ENCODE data around the gene CXCL16.

CXCL16 gene

GRCh38 chr17:4747847-4748246 is 8.1 kb upstream of the CXCL16 start:
- no peak overlapping the region for H3K4me3 ChIP-seq (ENCODE audit: low read length)
- H3K9me3 ChIP-seq (ENCODE audit: insufficient read depth, low read depth, low read length) = no peaks in the 10 kb centered on the region
- H3K9ac ChIP-seq (ENCODE audit: low read depth, low read length) = no peak overlapping the region
- peaks cover 30% of the 10 kb centered on the region for H3K27me3 ChIP-seq (ENCODE audit: insufficient read depth, low read length)
- no peaks in the 10 kb centered on the region for H3K36me3 ChIP-seq (ENCODE audit: insufficient read depth, low read depth, low read length)
- H3K27ac ChIP-seq (ENCODE audit: low read length) = no peak overlapping the region
- H3K4me1 ChIP-seq (ENCODE audit: insufficient read depth, low read length) = no peaks in the 10 kb centered on the region; the same call in 1 of the 2 replicates

GRCh38 chr17:4744999-4745969 is 5.6 kb upstream of the CXCL16 start:
- Histone ChIP-seq H3K9me3 (ENCODE audit: insufficient read depth, low read depth, low read length) (no peaks in the 10 kb centered on the region), H3K27ac (ENCODE audit: low read length) (no peak overlapping the region), H3K27me3 (ENCODE audit: insufficient read depth, low read length) (peaks cover 56% of the 10 kb centered on the region), H3K9ac (ENCODE audit: low read depth, low read length) (peak overlapping the region; percentile 58; the same call in 1 of the 2 replicates), H3K4me1 (ENCODE audit: insufficient read depth, low read length) (no peaks in the 10 kb centered on the region; the same call in 1 of the 2 replicates), H3K36me3 (ENCODE audit: insufficient read depth, low read depth, low read length) (no peaks in the 10 kb centered on the region), H3K4me3 (ENCODE audit: low read length) (peak overlapping the region; percentile 76)

- peaks cover 70% of the 10 kb centered on the region for H3K27me3 ChIP-seq (ENCODE audit: insufficient read depth, low read length)
- H3K4me3 ChIP-seq (ENCODE audit: low read length) = no peak overlapping the region
- H3K27ac ChIP-seq (ENCODE audit: low read length) = no peak overlapping the region
- no peaks in the 10 kb centered on the region for H3K36me3 ChIP-seq (ENCODE audit: insufficient read depth, low read depth, low read length)
- no peaks in the 10 kb centered on the region for H3K9me3 ChIP-seq (ENCODE audit: insufficient read depth, low read depth, low read length)
- H3K4me1 ChIP-seq (ENCODE audit: insufficient read depth, low read length) = no peaks in the 10 kb centered on the region; the same call in 1 of the 2 replicates
- no peak overlapping the region for H3K9ac ChIP-seq (ENCODE audit: low read depth, low read length)
Measured at GRCh38 chr17:4743898-4744297, 4.2 kb upstream of the CXCL16 start.

DNA sequence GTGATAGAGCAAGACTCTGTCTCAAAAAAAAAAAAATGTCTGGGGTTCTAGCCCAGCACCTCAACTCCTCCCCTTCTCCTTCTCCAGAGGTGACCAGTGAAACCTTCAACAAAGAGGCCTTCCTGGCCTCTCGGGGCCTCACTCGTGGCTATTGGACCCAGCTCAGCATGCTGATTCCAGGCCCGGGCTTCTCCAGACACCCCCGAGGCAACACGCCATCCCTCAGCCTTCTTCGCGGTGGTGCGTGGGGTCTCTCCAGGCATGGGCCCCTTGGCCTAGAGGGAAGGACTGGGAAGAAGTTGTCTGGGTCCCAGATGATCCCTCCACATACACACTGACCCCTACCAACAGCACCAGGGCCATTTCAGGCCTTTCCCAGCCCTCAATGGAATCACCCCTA is 3.5 kb upstream of the CXCL16 start:
- Histone ChIP-seq H3K36me3 (ENCODE audit: insufficient read depth, low read depth, low read length) (no peaks in the 10 kb centered on the region), H3K4me1 (ENCODE audit: insufficient read depth, low read length) (peaks cover 1% of the 10 kb centered on the region; the same call in 1 of the 2 replicates), H3K27me3 (ENCODE audit: insufficient read depth, low read length) (peaks cover 77% of the 10 kb centered on the region), H3K9ac (ENCODE audit: low read depth, low read length) (no peak overlapping the region), H3K9me3 (ENCODE audit: insufficient read depth, low read depth, low read length) (no peaks in the 10 kb centered on the region), H3K4me3 (ENCODE audit: low read length) (no peak overlapping the region), H3K27ac (ENCODE audit: low read length) (no peak overlapping the region)

- Histone ChIP-seq H3K27me3 (ENCODE audit: insufficient read depth, low read length) (peaks cover 83% of the 10 kb centered on the region), H3K4me1 (ENCODE audit: insufficient read depth, low read length) (peaks cover 4% of the 10 kb centered on the region; the same call in 1 of the 2 replicates), H3K36me3 (ENCODE audit: insufficient read depth, low read depth, low read length) (no peaks in the 10 kb centered on the region), H3K9me3 (ENCODE audit: insufficient read depth, low read depth, low read length) (no peaks in the 10 kb centered on the region), H3K9ac (ENCODE audit: low read depth, low read length) (no peak overlapping the region), H3K27ac (ENCODE audit: low read length) (no peak overlapping the region), H3K4me3 (ENCODE audit: low read length) (no peak overlapping the region)
Measured at GRCh38 chr17:4742629-4743028, 2.9 kb upstream of the CXCL16 start.

DNA sequence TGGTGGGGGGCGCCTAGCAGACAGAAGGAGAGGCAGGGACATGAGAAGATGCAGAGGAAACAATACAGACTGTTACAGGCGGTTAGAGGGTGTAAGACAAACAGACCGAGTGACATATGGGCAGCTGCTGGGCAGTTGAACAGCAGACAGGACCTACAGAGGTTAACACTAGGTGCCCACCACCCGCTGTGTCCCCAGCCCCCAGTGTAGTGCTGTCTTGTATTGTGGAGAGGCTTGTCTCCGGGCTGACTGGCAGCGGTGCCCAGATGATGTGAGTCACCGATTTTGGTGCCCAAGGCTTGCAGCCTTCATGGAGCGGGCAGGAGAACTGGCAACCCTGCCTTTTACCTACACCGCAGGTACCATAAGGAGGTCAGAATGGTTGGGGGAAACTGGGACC is 2.4 kb upstream of the CXCL16 start:
- H3K9ac ChIP-seq (ENCODE audit: low read depth, low read length) = no peak overlapping the region
- peaks cover 4% of the 10 kb centered on the region; the same call in 1 of the 2 replicates for H3K4me1 ChIP-seq (ENCODE audit: insufficient read depth, low read length)
- no peaks in the 10 kb centered on the region for H3K9me3 ChIP-seq (ENCODE audit: insufficient read depth, low read depth, low read length)
- H3K27me3 ChIP-seq (ENCODE audit: insufficient read depth, low read length) = peaks cover 88% of the 10 kb centered on the region
- H3K27ac ChIP-seq (ENCODE audit: low read length) = no peak overlapping the region
- H3K36me3 ChIP-seq (ENCODE audit: insufficient read depth, low read depth, low read length) = no peaks in the 10 kb centered on the region
- H3K4me3 ChIP-seq (ENCODE audit: low read length) = no peak overlapping the region

GRCh38 chr17:4741544-4741943 is 1.8 kb upstream of the CXCL16 start:
- no peak overlapping the region for H3K4me3 ChIP-seq (ENCODE audit: low read length)
- peaks cover 93% of the 10 kb centered on the region for H3K27me3 ChIP-seq (ENCODE audit: insufficient read depth, low read length)
- peaks cover 4% of the 10 kb centered on the region; the same call in 1 of the 2 replicates for H3K4me1 ChIP-seq (ENCODE audit: insufficient read depth, low read length)
- no peaks in the 10 kb centered on the region for H3K36me3 ChIP-seq (ENCODE audit: insufficient read depth, low read depth, low read length)
- no peak overlapping the region for H3K27ac ChIP-seq (ENCODE audit: low read length)
- no peaks in the 10 kb centered on the region for H3K9me3 ChIP-seq (ENCODE audit: insufficient read depth, low read depth, low read length)
- no peak overlapping the region for H3K9ac ChIP-seq (ENCODE audit: low read depth, low read length)

- Histone ChIP-seq H3K36me3 (ENCODE audit: insufficient read depth, low read depth, low read length) (no peaks in the 10 kb centered on the region), H3K9me3 (ENCODE audit: insufficient read depth, low read depth, low read length) (no peaks in the 10 kb centered on the region), H3K4me3 (ENCODE audit: low read length) (no peak overlapping the region), H3K27ac (ENCODE audit: low read length) (no peak overlapping the region), H3K4me1 (ENCODE audit: insufficient read depth, low read length) (peaks cover 4% of the 10 kb centered on the region; the same call in 1 of the 2 replicates), H3K27me3 (ENCODE audit: insufficient read depth, low read length) (peaks cover 98% of the 10 kb centered on the region), H3K9ac (ENCODE audit: low read depth, low read length) (no peak overlapping the region)
Measured at GRCh38 chr17:4740584-4740983, 856 bp upstream of the CXCL16 start.

GRCh38 chr17:4740025-4740351 is 260 bp upstream of the CXCL16 start:
- Histone ChIP-seq H3K27me3 (ENCODE audit: insufficient read depth, low read length) (peaks cover 93% of the 10 kb centered on the region), H3K4me3 (ENCODE audit: low read length) (peak overlapping the region; percentile 65; the same call in 1 of the 2 replicates), H3K9me3 (ENCODE audit: insufficient read depth, low read depth, low read length) (no peaks in the 10 kb centered on the region), H3K27ac (ENCODE audit: low read length) (no peak overlapping the region), H3K9ac (ENCODE audit: low read depth, low read length) (no peak overlapping the region), H3K4me1 (ENCODE audit: insufficient read depth, low read length) (peaks cover 4% of the 10 kb centered on the region; the same call in 1 of the 2 replicates), H3K36me3 (ENCODE audit: insufficient read depth, low read depth, low read length) (no peaks in the 10 kb centered on the region)

GRCh38 chr17:4738136-4739121 is 1.3 kb downstream of the CXCL16 start:
- H3K4me3 ChIP-seq (ENCODE audit: low read length) = peak overlapping the region; percentile 65
- no peak overlapping the region for H3K27ac ChIP-seq (ENCODE audit: low read length)
- H3K27me3 ChIP-seq (ENCODE audit: insufficient read depth, low read length) = peaks cover 78% of the 10 kb centered on the region
- no peak overlapping the region for H3K9ac ChIP-seq (ENCODE audit: low read depth, low read length)
- H3K4me1 ChIP-seq (ENCODE audit: insufficient read depth, low read length) = peaks cover 4% of the 10 kb centered on the region; the same call in 1 of the 2 replicates
- no peaks in the 10 kb centered on the region for H3K9me3 ChIP-seq (ENCODE audit: insufficient read depth, low read depth, low read length)
- H3K36me3 ChIP-seq (ENCODE audit: insufficient read depth, low read depth, low read length) = no peaks in the 10 kb centered on the region

DNA sequence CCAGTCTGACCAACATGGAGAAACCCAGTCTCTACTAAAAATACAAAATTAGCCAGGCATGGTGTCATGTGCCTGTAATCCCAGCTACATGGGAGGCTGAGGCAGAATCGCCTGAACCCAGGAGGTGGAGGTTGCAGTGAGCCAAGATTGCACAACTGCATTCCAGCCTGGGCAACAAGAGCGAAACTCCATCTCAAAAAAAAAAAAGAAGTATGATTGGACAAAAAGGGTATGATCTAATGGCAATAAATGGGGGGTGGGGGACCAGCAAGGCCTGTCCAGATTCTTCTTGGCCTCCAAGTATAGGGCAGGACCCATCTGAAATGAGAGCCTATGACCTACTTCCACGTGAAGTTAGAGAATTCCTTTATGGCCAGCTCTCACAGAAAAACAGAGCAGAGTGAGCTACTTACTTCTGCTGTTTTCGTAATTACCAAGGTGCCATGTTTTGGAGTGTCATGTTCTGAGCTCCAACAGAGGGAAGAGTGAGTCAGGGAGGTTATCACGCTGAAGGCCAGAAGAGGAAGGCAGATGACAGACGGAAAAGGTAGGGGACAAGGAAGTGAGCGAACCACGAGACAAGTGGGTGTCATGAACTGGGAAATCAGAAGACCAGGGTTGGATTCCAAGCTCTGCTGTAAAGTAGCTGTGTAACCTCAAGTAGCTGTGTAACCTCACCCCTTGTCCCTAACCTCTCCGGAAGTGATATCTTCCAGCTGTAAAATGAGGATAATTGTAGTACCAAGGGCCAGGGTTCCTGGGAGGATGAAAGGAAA is 3.7 kb downstream of the CXCL16 start:
- H3K9ac ChIP-seq (ENCODE audit: low read depth, low read length) = no peak overlapping the region
- H3K4me1 ChIP-seq (ENCODE audit: insufficient read depth, low read length) = peaks cover 4% of the 10 kb centered on the region; the same call in 1 of the 2 replicates
- no peaks in the 10 kb centered on the region for H3K9me3 ChIP-seq (ENCODE audit: insufficient read depth, low read depth, low read length)
- H3K36me3 ChIP-seq (ENCODE audit: insufficient read depth, low read depth, low read length) = peaks cover 5% of the 10 kb centered on the region; the same call in 1 of the 2 replicates
- H3K27me3 ChIP-seq (ENCODE audit: insufficient read depth, low read length) = peaks cover 54% of the 10 kb centered on the region
- no peak overlapping the region for H3K4me3 ChIP-seq (ENCODE audit: low read length)
- H3K27ac ChIP-seq (ENCODE audit: low read length) = no peak overlapping the region

Measured in iPS-20b (cell line).